Spleen (tissue), 11 donors: ENCODE measurements around the gene SCFD2. TPM values are rescaled to one million over a fixed set of nuclear protein-coding genes. Genes with fewer than 3 reads are reported as not detected.

Experiments
- DNase-seq: peaks from one replicate; pipeline ENCODE4 v3.0.0-alpha.2; 2020
- H3K27ac ChIP-seq, 8 donors: fragments of 200-600 bp; sonication (generic) in 7 of 8; 1 replicate in 4 of 8; 2 replicates in 4 of 8; pipeline versions ENCODE4 v1.5.0 to v1.8.0; 2016 to 2021; ENCODE audit warnings: inconsistent platforms in 4 of 8, mild to moderate bottlenecking in 4 of 8, moderate library complexity in 1 of 8
- H3K27me3 ChIP-seq, 7 donors: fragments of 200-600 bp; sonication (generic) in 6 of 7; replicated peaks in 1 of 7; 1 replicate in 4 of 7; 2 replicates in 3 of 7; pipeline versions ENCODE4 v1.5.0 to v1.8.0; 2016 to 2021; ENCODE audit warnings: inconsistent platforms in 3 of 7, mild to moderate bottlenecking in 1 of 7
- H3K36me3 ChIP-seq, 6 donors: fragments of 200-600 bp; sonication (generic) in 5 of 6; 1 replicate in 4 of 6; 2 replicates in 2 of 6; pipeline versions ENCODE4 v1.5.0 to v1.8.0; 2016 to 2021; ENCODE audit warnings: inconsistent platforms in 2 of 6
- H3K4me1 ChIP-seq, 6 donors: fragments of 200-600 bp; sonication (generic) in 5 of 6; 1 replicate in 3 of 6; 2 replicates in 3 of 6; pipeline versions ENCODE4 v1.5.0 to v1.8.0; 2016 to 2021; ENCODE audit warnings: inconsistent platforms in 3 of 6
- H3K4me3 ChIP-seq, 8 donors: fragments of 200-600 bp; sonication (generic) in 7 of 8; 1 replicate in 4 of 8; 2 replicates in 4 of 8; pipeline versions ENCODE4 v1.5.0 to v1.8.0; 2016 to 2021; ENCODE audit warnings: inconsistent platforms in 4 of 8, mild to moderate bottlenecking in 4 of 8, moderate library complexity in 2 of 8
- H3K9me3 ChIP-seq, 8 donors: fragments of 200-600 bp; sonication (generic) in 7 of 8; 1 replicate in 4 of 8; 2 replicates in 4 of 8; pipeline versions ENCODE4 v1.5.0 to v1.8.0; 2016 to 2021; ENCODE audit warnings: inconsistent platforms in 4 of 8
- CTCF ChIP-seq, 11 experiments: fragments of 200-600 bp in 7 of 11; fragments of 450-650 bp in 4 of 11; sonication (generic) in 4 of 11; IDR thresholded peaks in 8 of 11; conservative IDR thresholded peaks in 3 of 11; 1 replicate in 7 of 11; 2 replicates in 4 of 11; pipeline versions ENCODE4 v1.4.0 to v1.8.0; 2016 to 2021; ENCODE audit warnings: antibody characterized with exemption in 11 of 11, inconsistent platforms in 4 of 11, mild to moderate bottlenecking in 1 of 11
- POLR2A ChIP-seq, 3 donors: fragments of 450-650 bp; IDR thresholded peaks; one replicate each; pipeline ENCODE4 v1.5.1; 2017; ENCODE audit warnings: antibody characterized with exemption in 3 of 3, mild to moderate bottlenecking in 1 of 3
- POLR2AphosphoS5 ChIP-seq, 3 donors: sonication (generic); formaldehyde crosslinking; IDR thresholded peaks; one replicate each; pipeline ENCODE4 v1.5.1; 2017; ENCODE audit warnings: antibody characterized with exemption in 3 of 3
- WGBS, 5 donors: extraction: QIAGEN DNeasy Blood & Tissue Kit in 3 of 5; methylation state at CpG; one replicate each; pipeline versions ENCODE4 v1.1.5 to v1.1.7; 2013 to 2018; 5-methylcytosine and 5-hydroxymethylcytosine counted together
- intact Hi-C: fragments of 100-400 bp; cut with DNase I; formaldehyde crosslinking; loops from one replicate; pipeline ENCODE4 v1.15.0; 2023; ENCODE audit warnings: low total_unique reads
- polyA plus RNA-seq, 3 donors: library from polyadenylated mRNA; stranded (reverse); fragments of 200-250 nt; gene quantifications; one replicate each; pipeline ENCODE4 v1.2.1, GENCODE V29; 2013
- total RNA-seq, 7 donors: library from RNA; depleted of rRNA in 3 of 7; stranded (reverse); fragments of >200 nt in 3 of 7; fragmentation: NEBNext Ultra II Directional in 4 of 7; extraction: Animal tissue kit (Norgen Biotek cat#: 25700) in 4 of 7; gene quantifications; one replicate each; pipeline versions ENCODE4 v1.1.0 to v1.2.1, GENCODE V29; 2016 to 2021
- donor health status: healthy with polysubstance abuse.
- donor health status: DM: no; HTN: no; CAD: no; lungs with moderate emphysema.
- donor health status: DM: no; HTN: no; CAD: no.
- donor health status: Bipolar disorder and iron deficiency.
- donor health status: healthy.
- donor health status: DM: no; HTN: no; CAD: no.
- donor health status: DM: yes; HTN: yes; CAD: no.

SCFD2 gene
- total and polyA plus RNA-seq, 10 donors: 3.6 to 42.1 (median 21.1) TPM

GRCh38 chr4:52917817-52918216 lies 448.0 kb downstream of the SCFD2 start:
- H3K4me3 ChIP-seq: no peak overlapping the region
- WGBS, 5 donors: 91 to 99% (median 97%) methylated on average over 5 of the region's 5 CpGs
- no peak overlapping the region for H3K27ac ChIP-seq
- intact Hi-C loops: no loop called here
- H3K4me1 ChIP-seq: peaks cover 0 to 6% (median 0%) of the 10 kb centered on the region in 6 donors
- TF ChIP-seq POLR2A (IDR thresholded peaks at IDR 0.05) (no peak), CTCF (IDR thresholded peaks at IDR 0.05 in 8 of 11, conservative IDR thresholded peaks at IDR 0.05 in 3 of 11) (no peak), POLR2AphosphoS5 (IDR thresholded peaks at IDR 0.05) (no peak)
- H3K9me3 ChIP-seq: no peaks in the 10 kb centered on the region
- DNase-seq: no peak
- peaks cover 0 to 11% (median 0%) of the 10 kb centered on the region in 6 donors for H3K36me3 ChIP-seq
- no peaks in the 10 kb centered on the region for H3K27me3 ChIP-seq

- Histone ChIP-seq H3K9me3 (no peaks in the 10 kb centered on the region), H3K4me3 (no peak overlapping the region), H3K27me3 (no peaks in the 10 kb centered on the region), H3K36me3 (peaks cover 0 to 11% (median 0%) of the 10 kb centered on the region in 6 donors), H3K27ac (no peak overlapping the region), H3K4me1 (peaks cover 0 to 6% (median 0%) of the 10 kb centered on the region in 6 donors)
- no peak for DNase-seq
- no peak for TF ChIP-seq CTCF (IDR thresholded peaks at IDR 0.05 in 8 of 11, conservative IDR thresholded peaks at IDR 0.05 in 3 of 11)
- 93 to 99% (median 95%) methylated on average over 6 of the region's 6 CpGs for WGBS, 5 donors
- intact Hi-C loops: no loop called here
Measured at GRCh38 chr4:52915730-52916300, 450.0 kb downstream of the SCFD2 start.

DNA sequence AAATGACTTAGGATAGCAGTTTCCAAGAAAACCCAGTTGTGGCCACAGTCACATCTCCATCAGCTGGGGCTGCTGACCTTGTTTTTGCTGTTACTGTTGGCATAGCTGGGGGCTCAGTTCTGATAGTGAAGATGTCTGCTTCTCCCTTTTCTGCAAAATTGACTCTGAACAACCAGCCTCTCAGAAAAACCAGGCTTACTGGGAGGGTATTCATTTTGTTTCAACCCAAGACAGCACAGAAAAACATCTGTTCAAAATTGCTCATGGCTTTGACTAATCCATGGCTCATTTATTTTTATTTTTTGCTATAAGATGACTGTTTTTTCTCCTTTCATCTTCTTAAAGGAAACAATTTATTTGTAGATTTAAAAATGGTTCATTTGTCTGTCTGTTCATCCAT lies 450.7 kb downstream of the SCFD2 start:
- no peak overlapping the region for H3K4me3 ChIP-seq
- H3K36me3 ChIP-seq: peaks cover 0 to 9% (median 0%) of the 10 kb centered on the region in 6 donors
- DNase-seq: no peak
- intact Hi-C loops: no loop called here
- H3K27me3 ChIP-seq: no peaks in the 10 kb centered on the region
- H3K4me1 ChIP-seq: peaks cover 0 to 6% (median 0%) of the 10 kb centered on the region in 6 donors
- H3K9me3 ChIP-seq: no peaks in the 10 kb centered on the region
- TF ChIP-seq POLR2A (IDR thresholded peaks at IDR 0.05) (no peak), CTCF (IDR thresholded peaks at IDR 0.05 in 8 of 11, conservative IDR thresholded peaks at IDR 0.05 in 3 of 11) (no peak), POLR2AphosphoS5 (IDR thresholded peaks at IDR 0.05) (no peak)
- H3K27ac ChIP-seq: no peak overlapping the region

GRCh38 chr4:52914051-52914605 lies 451.7 kb downstream of the SCFD2 start:
- Histone ChIP-seq H3K36me3 (peaks cover 0 to 6% (median 0%) of the 10 kb centered on the region in 6 donors), H3K4me3 (no peak overlapping the region), H3K27ac (no peak overlapping the region), H3K9me3 (no peaks in the 10 kb centered on the region), H3K27me3 (no peaks in the 10 kb centered on the region), H3K4me1 (peaks cover 0 to 6% (median 0%) of the 10 kb centered on the region in 6 donors)
- intact Hi-C loops: no loop called here
- no peak for DNase-seq
- 71 to 80% (median 75%) methylated on average over 3 of the region's 3 CpGs for WGBS, 5 donors
- no peak for TF ChIP-seq CTCF (IDR thresholded peaks at IDR 0.05 in 8 of 11, conservative IDR thresholded peaks at IDR 0.05 in 3 of 11)
- no peak for TF ChIP-seq POLR2AphosphoS5 (IDR thresholded peaks at IDR 0.05)
- TF ChIP-seq POLR2A (IDR thresholded peaks at IDR 0.05): no peak
